ENCODE data around the gene SEPTIN12. TPM values are rescaled to one million over a fixed set of nuclear protein-coding genes. Genes with fewer than 3 reads are reported as not detected.

The SEPTIN12 gene
- total RNA-seq, 1 donor from 2014 or later, result 0.65 TPM

DNA sequence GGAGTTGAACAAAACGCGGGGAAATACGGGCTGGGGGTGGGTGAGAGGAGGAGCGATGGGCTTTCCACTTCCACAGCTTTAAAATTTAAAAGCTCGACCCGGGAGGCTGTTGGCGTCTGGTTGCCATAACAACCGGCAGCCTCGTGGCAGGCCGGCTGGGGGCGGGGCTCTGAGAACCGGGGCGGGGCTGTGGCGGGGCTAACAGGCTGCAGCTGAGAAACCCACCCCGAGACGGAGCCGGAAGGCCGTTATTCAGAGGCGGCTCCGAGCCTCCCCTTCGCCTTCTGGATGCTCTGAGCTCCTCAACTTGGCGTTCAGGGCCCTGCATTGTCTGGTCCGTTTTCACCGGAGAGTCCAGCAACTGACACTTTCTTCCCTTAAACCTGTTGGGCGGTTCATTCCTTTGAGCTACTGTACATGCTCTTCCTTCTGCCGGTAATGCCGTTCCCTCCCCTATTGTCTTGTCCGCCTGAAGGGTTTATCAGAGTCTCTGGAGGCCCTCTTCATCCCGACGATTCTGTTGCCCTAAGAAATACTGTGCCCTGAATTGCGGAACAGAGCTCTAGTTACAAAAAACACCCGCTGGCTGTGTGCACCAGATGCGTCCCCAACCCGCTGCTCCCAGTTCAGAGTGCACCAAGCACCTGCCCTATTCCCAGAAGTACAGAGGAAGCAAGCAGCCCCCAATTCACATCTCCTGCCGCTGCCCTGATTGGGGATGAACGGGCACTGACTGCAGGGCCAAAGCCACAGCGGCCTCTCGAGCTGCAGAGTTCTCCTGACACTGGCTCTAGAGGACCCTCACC is 53.2 kb downstream of the SEPTIN12 start:
- peak overlapping the region; percentile 99 for H3K4me3 Mint-ChIP-seq
- TF ChIP-seq, protein P1, sequence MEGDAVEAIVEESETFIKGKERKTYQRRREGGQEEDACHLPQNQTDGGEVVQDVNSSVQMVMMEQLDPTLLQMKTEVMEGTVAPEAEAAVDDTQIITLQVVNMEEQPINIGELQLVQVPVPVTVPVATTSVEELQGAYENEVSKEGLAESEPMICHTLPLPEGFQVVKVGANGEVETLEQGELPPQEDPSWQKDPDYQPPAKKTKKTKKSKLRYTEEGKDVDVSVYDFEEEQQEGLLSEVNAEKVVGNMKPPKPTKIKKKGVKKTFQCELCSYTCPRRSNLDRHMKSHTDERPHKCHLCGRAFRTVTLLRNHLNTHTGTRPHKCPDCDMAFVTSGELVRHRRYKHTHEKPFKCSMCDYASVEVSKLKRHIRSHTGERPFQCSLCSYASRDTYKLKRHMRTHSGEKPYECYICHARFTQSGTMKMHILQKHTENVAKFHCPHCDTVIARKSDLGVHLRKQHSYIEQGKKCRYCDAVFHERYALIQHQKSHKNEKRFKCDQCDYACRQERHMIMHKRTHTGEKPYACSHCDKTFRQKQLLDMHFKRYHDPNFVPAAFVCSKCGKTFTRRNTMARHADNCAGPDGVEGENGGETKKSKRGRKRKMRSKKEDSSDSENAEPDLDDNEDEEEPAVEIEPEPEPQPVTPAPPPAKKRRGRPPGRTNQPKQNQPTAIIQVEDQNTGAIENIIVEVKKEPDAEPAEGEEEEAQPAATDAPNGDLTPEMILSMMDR (conservative IDR thresholded peaks at IDR 0.05), result no peak
- DNase-seq (ENCODE audit: low read depth, low spot score), result peak; percentile 88
- no peaks in the 10 kb centered on the region for H3K9me3 Mint-ChIP-seq
- H3K4me1 Mint-ChIP-seq, result peaks cover 22% of the 10 kb centered on the region
- H3K36me3 Mint-ChIP-seq (ENCODE audit: low read depth), result no peaks in the 10 kb centered on the region
- peak overlapping the region; percentile 90 for H3K27ac Mint-ChIP-seq (ENCODE audit: unreplicated experiment)
- H3K27me3 Mint-ChIP-seq (ENCODE audit: low read depth), result no peaks in the 10 kb centered on the region

- H3K9me3 Mint-ChIP-seq, result no peaks in the 10 kb centered on the region
- TF ChIP-seq, protein P1 (conservative IDR thresholded peaks at IDR 0.05), result no peak
- no peaks in the 10 kb centered on the region for H3K36me3 Mint-ChIP-seq (ENCODE audit: low read depth)
- H3K4me3 Mint-ChIP-seq, result peak within 1 kb of the TSS; percentile 99
- no peaks in the 10 kb centered on the region for H3K27me3 Mint-ChIP-seq (ENCODE audit: low read depth)
- peak; percentile 83 for DNase-seq (ENCODE audit: low read depth, low spot score)
- H3K27ac Mint-ChIP-seq (ENCODE audit: unreplicated experiment), result peak within 1 kb of the TSS; percentile 90
- H3K4me1 Mint-ChIP-seq, result peaks cover 22% of the 10 kb centered on the region
Observed at GRCh38 chr16:4734063-4734729, 53.9 kb downstream of the SEPTIN12 start, which contains the start of the genes ANKS3 and DNAAF8. Gene ANKS3 (minus strand): TSS chr16:4734271. CDS start chr16:4730149, 4,122 bp downstream. Gene DNAAF8 (plus strand): TSS chr16:4734537. CDS start chr16:4736515, 1,978 bp downstream.

DNA sequence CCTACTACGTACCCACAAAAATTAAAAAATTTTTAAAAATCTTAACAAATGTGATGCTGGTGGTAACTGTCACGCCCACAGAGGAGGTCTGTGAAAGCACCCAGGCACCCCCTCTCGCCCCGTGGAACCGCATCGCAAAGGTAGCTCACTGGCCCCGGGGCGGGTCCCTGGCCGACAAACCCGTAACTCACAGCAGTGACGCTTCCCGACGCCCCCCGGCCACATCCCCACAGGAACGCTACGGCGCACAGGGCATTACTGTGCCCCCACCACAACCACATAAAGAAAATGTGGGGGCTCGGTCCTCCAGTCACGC is 54.4 kb downstream of the SEPTIN12 start:
- DNase-seq (ENCODE audit: low read depth, low spot score), result peak; percentile 13
- H3K27ac Mint-ChIP-seq (ENCODE audit: unreplicated experiment), result peak overlapping the region; percentile 50
- H3K4me3 Mint-ChIP-seq, result peak overlapping the region; percentile 99
- TF ChIP-seq, protein P1 (conservative IDR thresholded peaks at IDR 0.05), result no peak
- peaks cover 22% of the 10 kb centered on the region for H3K4me1 Mint-ChIP-seq
- no peaks in the 10 kb centered on the region for H3K9me3 Mint-ChIP-seq
- H3K27me3 Mint-ChIP-seq (ENCODE audit: low read depth), result no peaks in the 10 kb centered on the region
- H3K36me3 Mint-ChIP-seq (ENCODE audit: low read depth), result no peaks in the 10 kb centered on the region

- no peak overlapping the region for H3K27ac Mint-ChIP-seq (ENCODE audit: unreplicated experiment)
- TF ChIP-seq, protein P1 (conservative IDR thresholded peaks at IDR 0.05), result no peak
- H3K4me1 Mint-ChIP-seq, result peaks cover 22% of the 10 kb centered on the region
- H3K27me3 Mint-ChIP-seq (ENCODE audit: low read depth), result no peaks in the 10 kb centered on the region
- no peaks in the 10 kb centered on the region for H3K36me3 Mint-ChIP-seq (ENCODE audit: low read depth)
- peak overlapping the region; percentile 99 for H3K4me3 Mint-ChIP-seq
- DNase-seq (ENCODE audit: low read depth, low spot score), result no peak
- H3K9me3 Mint-ChIP-seq, result no peaks in the 10 kb centered on the region
Observed at GRCh38 chr16:4733211-4733742, 54.9 kb downstream of the SEPTIN12 start.

GRCh38 chr16:4729876-4730275 is 58.3 kb downstream of the SEPTIN12 start:
- DNase-seq (ENCODE audit: low read depth, low spot score), result no peak
- Mint-ChIP-seq H3K4me1 (peaks cover 16% of the 10 kb centered on the region), H3K27ac (ENCODE audit: unreplicated experiment) (no peak overlapping the region), H3K27me3 (ENCODE audit: low read depth) (no peaks in the 10 kb centered on the region), H3K36me3 (ENCODE audit: low read depth) (no peaks in the 10 kb centered on the region), H3K9me3 (no peaks in the 10 kb centered on the region), H3K4me3 (peak overlapping the region; percentile 31)
- TF ChIP-seq, protein P1 (conservative IDR thresholded peaks at IDR 0.05), result no peak
